ENCODE results near the gene TMEM170A. TPM values are rescaled to one million over a fixed set of nuclear protein-coding genes. Genes with fewer than 3 reads are reported as not detected.
A peak's percentile ranks its signal among the peaks of the same experiment; 100 is the strongest.

TMEM170A gene
- total RNA-seq, 1 experiment from 2014 or later: 21.6 TPM

DNA sequence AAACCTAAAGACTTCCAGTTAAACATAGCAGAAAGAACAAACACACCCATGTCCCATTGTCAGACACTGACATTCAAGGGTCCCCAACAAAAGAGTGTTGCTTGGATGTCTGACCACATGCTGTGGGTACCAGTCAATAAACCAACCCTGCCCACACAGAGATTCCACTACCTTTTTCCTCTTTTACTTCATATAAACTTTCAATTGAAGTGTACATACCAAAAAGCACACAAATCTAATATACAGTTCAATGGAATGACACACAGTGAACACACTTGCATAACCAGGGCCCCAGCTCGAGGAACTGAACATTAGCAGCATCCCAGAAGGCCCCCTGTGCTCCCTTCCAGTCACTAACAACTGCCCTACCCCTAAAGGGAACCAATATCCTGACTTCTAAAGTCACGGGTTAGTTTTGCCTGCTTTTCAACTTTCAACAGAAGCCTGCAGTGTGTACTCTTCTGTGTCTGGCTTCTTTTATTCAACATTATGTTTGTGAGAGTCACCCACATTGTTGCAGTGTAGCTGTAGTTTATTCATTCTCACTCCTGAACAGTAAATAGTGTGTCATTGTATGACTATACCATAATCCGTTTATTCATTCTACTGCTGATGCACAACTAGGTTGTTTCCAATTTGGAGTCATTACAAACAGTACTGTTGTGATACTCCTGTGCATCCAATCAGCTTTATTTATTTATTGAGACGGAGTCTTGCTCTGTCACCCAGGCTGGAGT lies 49.2 kb downstream of the TMEM170A start:
- no peak for DNase-seq
- no peak overlapping the region for H3K27ac ChIP-seq

DNA sequence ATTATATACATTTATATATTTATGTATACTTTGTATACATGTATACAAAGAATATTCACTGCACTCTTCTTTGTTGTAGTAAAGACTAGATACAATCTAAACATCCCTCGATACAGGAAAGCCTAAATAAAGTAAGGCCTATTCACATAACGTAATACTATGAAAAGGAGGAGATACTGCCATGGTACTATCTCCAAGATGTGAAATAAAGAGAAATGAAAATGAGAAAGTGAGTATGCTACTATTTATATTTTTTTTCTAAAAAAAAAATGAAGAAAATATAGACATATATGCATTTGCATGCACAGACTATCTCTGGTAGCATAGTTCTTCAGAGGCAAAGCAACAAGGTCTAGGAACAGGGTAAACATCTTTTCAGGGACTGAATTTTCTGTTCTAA lies 50.5 kb downstream of the TMEM170A start:
- Histone ChIP-seq H3K27ac (no peak overlapping the region), H3K36me3 (no peaks in the 10 kb centered on the region; the same call in 1 of the 2 replicates), H3K4me1 (no peaks in the 10 kb centered on the region), H3K4me3 (no peak overlapping the region), H3K9me3 (replicated peaks) (no peaks in the 10 kb centered on the region), H3K27me3 (no peaks in the 10 kb centered on the region)
- no peak for DNase-seq

More for the DNA sequence above, 49.2 kb downstream of the TMEM170A start:
- H3K4me1 ChIP-seq: no peaks in the 10 kb centered on the region
- no peaks in the 10 kb centered on the region for H3K9me3 ChIP-seq (replicated peaks)
- no peak overlapping the region for H3K4me3 ChIP-seq
- H3K27me3 ChIP-seq: no peaks in the 10 kb centered on the region
- H3K36me3 ChIP-seq: no peaks in the 10 kb centered on the region; the same call in 1 of the 2 replicates

DNA sequence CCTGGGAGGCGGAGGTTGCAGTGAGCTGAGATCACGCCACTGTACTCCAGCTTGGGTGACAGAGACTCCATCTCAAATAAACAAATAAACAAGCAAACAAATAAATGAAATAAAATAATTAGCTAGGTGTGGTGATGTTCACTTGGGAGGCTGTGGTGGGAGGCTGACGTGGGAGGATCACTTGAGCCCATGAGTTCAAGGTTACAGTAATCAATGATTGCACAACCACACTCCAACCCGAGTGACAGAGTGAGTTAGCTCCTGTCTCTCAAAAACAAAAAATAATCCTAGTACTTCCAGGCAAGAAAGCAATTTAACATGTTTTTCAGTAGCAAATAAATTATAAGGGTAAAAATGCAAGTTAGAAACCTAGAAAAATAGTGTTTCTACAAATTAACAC lies 57.5 kb downstream of the TMEM170A start:
- H3K9me3 ChIP-seq (replicated peaks): no peaks in the 10 kb centered on the region
- H3K27me3 ChIP-seq: no peaks in the 10 kb centered on the region
- no peak for DNase-seq
- no peaks in the 10 kb centered on the region for H3K4me1 ChIP-seq
- no peak overlapping the region for H3K27ac ChIP-seq
- H3K4me3 ChIP-seq: no peak overlapping the region
- no peaks in the 10 kb centered on the region for H3K36me3 ChIP-seq

DNA sequence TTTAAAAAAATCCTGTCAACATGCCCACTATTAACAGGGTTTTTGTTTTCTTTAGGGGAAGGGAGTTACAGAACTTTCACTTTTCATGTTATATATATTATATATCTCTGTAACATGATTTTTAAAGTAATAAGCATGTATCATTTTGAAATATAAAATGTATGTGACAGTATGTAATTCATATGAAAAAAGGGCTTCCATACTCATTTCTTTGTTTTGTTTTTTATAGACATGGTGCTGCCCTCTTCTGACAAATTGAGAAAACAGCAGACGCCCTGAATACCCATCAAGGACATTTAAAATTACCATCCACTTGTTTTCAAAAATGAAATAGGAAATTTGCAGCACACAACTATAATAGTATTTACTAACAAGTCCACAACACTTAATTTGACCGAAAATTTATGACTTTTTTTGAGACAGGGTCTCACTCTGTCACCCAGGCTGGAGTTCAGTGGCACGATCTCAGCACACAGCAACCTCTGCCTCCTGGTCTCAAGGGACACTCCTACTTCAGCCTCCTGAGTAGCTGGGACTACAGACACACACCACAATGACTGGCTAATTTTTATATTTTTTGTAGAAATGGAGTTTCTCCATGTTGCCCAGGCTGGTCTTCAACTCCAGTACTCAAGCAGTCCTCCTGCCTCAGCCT lies 61.5 kb downstream of the TMEM170A start:
- peak in 1 of 2 experiments; percentile 36 for DNase-seq
- H3K36me3 ChIP-seq: no peaks in the 10 kb centered on the region
- H3K9me3 ChIP-seq (replicated peaks): no peaks in the 10 kb centered on the region
- H3K4me3 ChIP-seq: no peak overlapping the region
- no peak overlapping the region for H3K27ac ChIP-seq
- no peaks in the 10 kb centered on the region for H3K27me3 ChIP-seq
- no peaks in the 10 kb centered on the region for H3K4me1 ChIP-seq

DNA sequence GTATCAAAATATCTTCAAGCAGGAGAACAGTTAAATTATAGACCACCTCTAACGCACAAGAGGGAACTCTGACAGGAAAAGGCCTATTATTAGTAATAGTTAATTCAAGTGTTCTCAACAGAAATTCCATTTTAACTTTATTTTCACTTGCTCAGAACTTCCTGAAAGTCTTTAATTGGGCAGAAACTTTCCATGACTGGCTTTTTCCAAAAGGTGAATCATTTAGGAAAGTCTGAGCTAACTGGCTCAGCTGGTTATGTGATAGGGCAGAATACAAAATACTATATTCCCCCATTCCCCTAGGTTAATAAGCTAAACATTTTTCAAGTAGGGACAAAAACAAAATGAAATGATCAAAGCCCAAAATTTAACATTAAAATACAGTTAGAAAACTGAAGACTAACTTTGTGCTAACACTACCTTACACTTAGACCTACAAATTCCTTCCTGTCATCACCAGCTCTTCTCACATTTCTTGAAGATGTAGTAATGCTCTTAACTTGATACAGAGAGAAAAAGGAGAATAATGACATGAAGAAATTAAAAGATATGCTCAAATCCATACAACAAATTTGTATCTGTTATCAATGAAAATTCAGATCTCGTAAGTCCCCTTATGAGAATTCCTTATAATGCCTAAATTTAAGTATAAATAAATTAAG lies 62.2 kb downstream of the TMEM170A start:
- Histone ChIP-seq H3K4me3 (no peak overlapping the region), H3K27ac (no peak overlapping the region), H3K4me1 (no peaks in the 10 kb centered on the region), H3K36me3 (no peaks in the 10 kb centered on the region), H3K27me3 (no peaks in the 10 kb centered on the region), H3K9me3 (replicated peaks) (no peaks in the 10 kb centered on the region)
- no peak for DNase-seq

DNA sequence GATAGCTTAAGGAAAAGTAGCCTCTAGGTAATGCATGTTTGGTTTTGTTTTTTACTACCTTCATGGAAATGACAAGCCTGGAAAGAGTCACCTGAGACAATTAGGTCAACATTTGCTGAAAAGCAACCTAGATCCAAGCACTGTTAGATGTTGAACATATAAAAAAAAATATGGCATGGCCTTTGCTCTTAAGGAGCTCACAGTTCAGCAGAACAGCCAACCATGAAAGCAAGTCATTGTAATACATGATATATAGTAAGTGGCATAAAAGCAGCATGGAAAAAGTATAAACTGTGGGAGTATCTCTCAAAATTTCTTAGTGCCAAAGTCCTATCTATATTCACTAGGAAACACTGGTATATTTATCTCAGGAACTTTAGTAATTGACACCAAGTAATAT lies 62.8 kb downstream of the TMEM170A start:
- no peak overlapping the region for H3K4me3 ChIP-seq
- no peaks in the 10 kb centered on the region for H3K9me3 ChIP-seq (replicated peaks)
- no peaks in the 10 kb centered on the region for H3K4me1 ChIP-seq
- no peak overlapping the region for H3K27ac ChIP-seq
- no peaks in the 10 kb centered on the region for H3K27me3 ChIP-seq
- no peak for DNase-seq
- no peaks in the 10 kb centered on the region for H3K36me3 ChIP-seq

DNA sequence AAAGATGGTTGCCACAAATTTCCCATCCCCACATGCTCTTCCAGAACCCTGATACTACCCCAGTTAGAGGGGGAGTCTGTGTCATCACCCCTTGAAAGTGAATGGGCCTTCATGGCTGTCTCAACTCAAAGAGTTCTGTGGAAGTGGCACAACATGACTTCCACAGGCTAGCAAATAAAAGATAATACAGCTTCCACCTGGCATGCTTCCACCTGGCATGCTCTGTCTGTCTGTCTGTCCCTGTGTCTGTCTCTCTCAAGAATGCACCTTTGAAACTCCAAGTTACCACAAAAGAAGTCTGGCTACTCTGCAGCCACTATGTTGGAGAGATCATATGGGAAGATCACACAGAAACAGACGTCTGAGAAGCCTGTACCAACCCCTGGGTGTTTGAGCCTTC lies 66.2 kb downstream of the TMEM170A start:
- Histone ChIP-seq H3K27me3 (no peaks in the 10 kb centered on the region), H3K4me1 (no peaks in the 10 kb centered on the region), H3K9me3 (replicated peaks) (no peaks in the 10 kb centered on the region), H3K27ac (no peak overlapping the region), H3K4me3 (no peak overlapping the region), H3K36me3 (no peaks in the 10 kb centered on the region)
- DNase-seq: no peak

DNA sequence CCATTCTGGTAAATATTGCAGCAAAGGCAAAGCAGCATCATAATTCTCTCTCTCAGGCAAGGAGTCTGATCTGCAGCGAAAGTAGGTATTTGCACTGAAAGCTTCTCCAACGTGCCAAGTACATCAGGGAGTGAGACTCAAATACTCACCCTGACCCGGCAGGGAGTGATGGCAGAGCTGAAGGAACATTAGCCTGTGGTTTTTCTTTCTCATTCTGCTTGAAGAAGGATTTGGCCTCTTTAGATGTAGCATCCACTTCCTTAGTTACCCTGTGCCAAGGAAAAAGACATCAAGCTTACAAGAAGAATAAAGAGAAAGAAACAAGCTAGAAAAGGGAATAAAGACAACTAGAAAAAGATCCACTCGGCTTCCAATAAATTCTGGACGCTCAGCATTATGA lies 69.5 kb downstream of the TMEM170A start:
- no peak for DNase-seq
- H3K4me1 ChIP-seq: no peaks in the 10 kb centered on the region
- H3K4me3 ChIP-seq: no peak overlapping the region
- H3K27me3 ChIP-seq: no peaks in the 10 kb centered on the region
- no peaks in the 10 kb centered on the region; the same call in 1 of the 2 replicates for H3K36me3 ChIP-seq
- no peaks in the 10 kb centered on the region for H3K9me3 ChIP-seq (replicated peaks)
- no peak overlapping the region for H3K27ac ChIP-seq

Other genes with a start within 250 kb of the TMEM170A start
- not detected in 2 replicates for gene CTRB1, start 245.7 kb downstream of the TMEM170A start, total RNA-seq (2014; rRNA removed; shearing (Covaris generic))
- 17.4 and 21.7 TPM in 2 replicates for gene BCAR1, start 213.1 kb downstream of the TMEM170A start, total RNA-seq (2014; rRNA removed; shearing (Covaris generic))
- 42.0 and 50.3 TPM in 2 replicates for gene CFDP1, start 31.2 kb downstream of the TMEM170A start, total RNA-seq (2014; rRNA removed; shearing (Covaris generic))
- not detected in 2 replicates for gene CHST6, start 30.8 kb upstream of the TMEM170A start, total RNA-seq (2014; rRNA removed; shearing (Covaris generic))
- not detected in 2 replicates for gene CHST5, start 71.4 kb upstream of the TMEM170A start, total RNA-seq (2014; rRNA removed; shearing (Covaris generic))
- gene TMEM231, start 91.6 kb upstream of the TMEM170A start, total RNA-seq (2014; rRNA removed; shearing (Covaris generic)): 2.6 and 5.1 TPM in 2 replicates
- gene GABARAPL2, start 101.7 kb upstream of the TMEM170A start, total RNA-seq (2014; rRNA removed; shearing (Covaris generic)): 29.1 and 34.4 TPM in 2 replicates
- 44.6 and 49.9 TPM in 2 replicates for gene ADAT1, start 158.6 kb upstream of the TMEM170A start, total RNA-seq (2014; rRNA removed; shearing (Covaris generic))
- gene KARS1, start 183.0 kb upstream of the TMEM170A start, total RNA-seq (2014; rRNA removed; shearing (Covaris generic)): 148 and 151 TPM in 2 replicates
- gene TERF2IP, start 183.1 kb upstream of the TMEM170A start, total RNA-seq (2014; rRNA removed; shearing (Covaris generic)): 25.4 and 26.1 TPM in 2 replicates
- not detected in 2 replicates for gene CPHXL2, start 212.3 kb upstream of the TMEM170A start, total RNA-seq (2014; rRNA removed; shearing (Covaris generic))
- gene DUXB, start 236.8 kb upstream of the TMEM170A start, total RNA-seq (2014; rRNA removed; shearing (Covaris generic)): not detected in 2 replicates

All from SJCRH30 (cell line).